ENCODE data around the gene ESPNL. TPM values are rescaled to one million over a fixed set of nuclear protein-coding genes. Genes with fewer than 3 reads are reported as not detected.

Gene ESPNL
- total and polyA plus RNA-seq, 2 of the 4 experiments (the other 2 are of a cell fraction), result 2.0 TPM

DNA sequence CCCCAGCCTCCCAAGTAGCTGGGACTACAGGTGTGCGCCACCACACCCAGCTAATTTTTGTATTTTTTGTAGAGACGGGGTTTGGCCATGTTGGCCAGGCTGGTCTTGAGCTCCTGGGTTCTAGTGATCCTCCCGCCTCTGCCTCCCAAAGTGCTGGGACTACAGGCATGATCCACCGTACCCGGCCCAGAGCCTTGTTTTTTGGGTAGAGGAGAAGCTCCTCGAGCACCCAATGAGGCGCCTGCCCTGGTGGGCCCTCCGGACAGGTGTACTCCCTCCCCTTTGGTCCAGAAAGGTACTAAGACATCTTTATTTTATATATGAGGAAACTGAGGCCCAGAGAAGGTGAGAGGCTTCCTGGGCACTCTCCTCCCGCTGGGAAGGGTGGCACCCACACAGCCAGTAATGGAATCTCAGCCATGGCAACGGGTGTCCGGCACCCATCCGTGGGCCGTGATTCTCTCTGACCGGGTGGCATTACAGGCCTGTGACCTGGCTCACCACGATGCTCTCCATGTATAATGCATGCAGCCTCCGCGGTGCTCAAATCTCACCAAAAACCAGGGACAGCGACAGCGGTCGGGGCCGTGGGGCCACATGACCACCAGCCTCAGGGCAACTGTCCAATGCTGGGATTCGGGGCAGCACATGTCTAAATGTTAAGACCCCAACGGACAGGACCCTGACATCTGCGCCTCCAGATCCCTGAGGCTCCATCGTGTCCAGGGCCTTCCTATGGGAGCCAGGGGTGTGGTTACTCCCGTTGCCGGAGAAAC is 21.6 kb downstream of the ESPNL start (continued):
- TF ChIP-seq, protein P1, sequence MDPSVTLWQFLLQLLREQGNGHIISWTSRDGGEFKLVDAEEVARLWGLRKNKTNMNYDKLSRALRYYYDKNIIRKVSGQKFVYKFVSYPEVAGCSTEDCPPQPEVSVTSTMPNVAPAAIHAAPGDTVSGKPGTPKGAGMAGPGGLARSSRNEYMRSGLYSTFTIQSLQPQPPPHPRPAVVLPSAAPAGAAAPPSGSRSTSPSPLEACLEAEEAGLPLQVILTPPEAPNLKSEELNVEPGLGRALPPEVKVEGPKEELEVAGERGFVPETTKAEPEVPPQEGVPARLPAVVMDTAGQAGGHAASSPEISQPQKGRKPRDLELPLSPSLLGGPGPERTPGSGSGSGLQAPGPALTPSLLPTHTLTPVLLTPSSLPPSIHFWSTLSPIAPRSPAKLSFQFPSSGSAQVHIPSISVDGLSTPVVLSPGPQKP (IDR thresholded peaks at IDR 0.05; ENCODE audit: borderline replicate concordance, low read depth, low read length), result no peak

Measured in IMR-90 (cell line).